Activated CD8-positive, alpha-beta memory T cell treated with anti-CD3 and anti-CD28 coated beads, Interleukin-2, amount 50 U/mL, for 1 hour (primary cell): Measurements from ENCODE around the gene SDK1.
"Not testable (repeated sequence)": the region's sequence is repeated elsewhere in the genome, so short reads cannot be mapped to it uniquely, and the experiment has no call there.

Experiments
- DNase-seq: peaks from one replicate; pipeline ENCODE4 v3.0.0-alpha.2; 2020; ENCODE audit errors: extremely low read depth

The SDK1 gene

DNA sequence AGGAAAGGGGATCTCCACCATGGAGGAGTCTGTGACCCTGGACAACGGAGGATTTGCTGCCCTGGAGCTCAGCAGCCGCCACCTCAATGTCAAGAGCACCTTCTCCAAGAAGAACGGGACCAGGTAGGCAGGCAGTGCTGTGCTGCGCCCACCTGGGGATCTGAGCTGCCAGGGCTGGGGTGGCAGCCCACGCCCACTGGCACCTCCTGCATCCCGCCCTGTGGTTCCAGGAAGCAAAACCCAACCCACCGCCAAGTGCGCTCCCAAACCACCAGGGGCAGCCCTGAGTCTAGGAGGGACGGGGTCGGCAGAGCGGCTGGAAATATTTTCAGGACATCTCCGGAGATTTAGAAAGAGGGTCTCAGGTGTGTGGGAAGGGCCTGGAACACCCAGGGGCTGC is 940.7 kb downstream of the SDK1 start:
- no peak for DNase-seq

DNA sequence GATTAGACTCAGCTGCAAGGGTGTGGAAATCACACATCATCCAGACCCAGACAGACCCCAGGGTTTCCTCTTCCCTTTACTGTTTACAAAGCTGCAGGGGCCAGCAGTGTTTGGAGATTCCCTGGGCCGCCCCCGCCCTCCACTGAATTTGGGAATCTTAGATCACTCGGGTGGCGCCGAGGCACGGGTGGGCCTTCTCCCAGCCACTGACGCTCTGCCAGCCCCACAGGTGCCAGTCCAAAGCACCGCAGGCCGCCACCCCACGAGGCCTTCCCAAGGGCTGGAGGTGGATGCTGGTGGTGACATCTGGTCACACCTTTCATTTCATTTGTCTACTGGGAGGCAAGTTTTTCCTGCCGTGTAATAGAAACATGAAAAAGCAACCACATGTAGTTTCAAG is 941.7 kb downstream of the SDK1 start:
- no peak for DNase-seq

DNA sequence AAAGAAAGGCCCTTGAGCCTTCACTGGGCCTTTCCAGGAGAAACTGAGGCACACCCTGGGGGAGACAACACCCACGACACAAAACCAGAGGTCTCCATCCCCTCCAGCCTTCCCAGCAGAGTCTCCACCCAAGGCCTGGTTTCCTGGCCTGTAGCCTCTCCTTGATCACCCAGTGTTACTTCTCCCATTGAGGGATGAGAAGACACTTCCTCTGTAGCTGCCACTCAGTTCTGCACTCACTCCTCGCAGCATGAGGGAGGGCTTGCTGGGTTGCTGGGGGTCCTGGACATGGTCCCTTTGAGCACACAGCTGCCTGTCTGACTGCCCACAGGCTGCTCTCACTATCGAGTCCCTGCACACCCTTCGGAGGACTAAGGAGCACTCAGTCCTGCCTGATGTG is 943.0 kb downstream of the SDK1 start:
- DNase-seq: no peak

DNA sequence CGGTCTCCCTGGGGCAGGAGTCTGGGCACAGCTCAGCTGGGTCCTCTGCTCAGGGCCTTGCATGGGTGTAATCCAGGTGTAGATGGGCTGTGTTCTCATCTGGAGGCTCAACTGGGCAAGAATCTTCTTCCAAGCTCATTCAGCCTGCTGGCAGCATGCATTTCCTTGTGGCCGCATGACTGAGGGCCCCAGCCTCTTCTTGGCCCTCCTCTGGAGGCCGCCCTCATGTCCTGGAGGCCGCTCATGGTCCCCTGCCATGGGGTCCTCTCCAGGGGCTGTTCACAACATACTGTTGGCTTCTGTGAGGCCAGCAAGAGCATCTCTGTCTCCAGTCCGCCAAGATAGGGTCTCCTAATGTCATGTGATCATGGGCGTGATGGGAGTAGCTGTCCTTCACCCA is 943.6 kb downstream of the SDK1 start:
- DNase-seq: no peak

DNA sequence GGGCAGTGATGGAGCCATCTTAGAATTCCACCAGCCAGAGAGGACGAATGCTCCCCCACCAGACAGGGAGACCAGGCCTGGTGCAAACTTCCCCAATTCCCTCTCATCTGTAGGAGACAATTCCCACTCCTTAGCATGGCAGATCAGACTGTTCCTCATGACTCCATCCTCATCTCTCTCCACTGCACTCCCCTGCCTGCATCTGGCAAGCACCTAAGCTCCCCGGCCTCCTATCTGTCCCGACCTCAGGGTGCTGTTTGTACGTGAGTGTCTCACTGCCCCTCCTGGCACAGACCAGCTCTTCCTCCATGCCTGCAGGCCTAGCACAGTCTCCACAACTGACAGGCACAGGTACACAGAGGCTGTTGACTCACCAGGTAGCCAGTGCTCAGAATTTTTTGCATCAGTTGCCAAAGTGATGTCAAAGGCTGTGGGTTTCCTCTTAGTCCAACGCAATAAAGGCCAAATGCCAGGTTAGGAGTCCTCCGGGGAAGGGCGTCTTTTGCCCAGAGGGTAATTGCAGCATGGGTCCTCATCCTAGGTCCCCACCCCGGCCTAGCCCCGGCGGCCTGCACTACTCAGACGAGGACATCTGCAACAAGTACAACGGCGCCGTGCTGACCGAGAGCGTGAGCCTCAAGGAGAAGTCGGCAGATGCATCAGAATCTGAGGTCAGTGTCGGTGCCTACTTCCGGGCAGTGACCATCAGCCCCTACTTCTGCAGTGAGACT is 944.2 kb downstream of the SDK1 start:
- no peak for DNase-seq

DNA sequence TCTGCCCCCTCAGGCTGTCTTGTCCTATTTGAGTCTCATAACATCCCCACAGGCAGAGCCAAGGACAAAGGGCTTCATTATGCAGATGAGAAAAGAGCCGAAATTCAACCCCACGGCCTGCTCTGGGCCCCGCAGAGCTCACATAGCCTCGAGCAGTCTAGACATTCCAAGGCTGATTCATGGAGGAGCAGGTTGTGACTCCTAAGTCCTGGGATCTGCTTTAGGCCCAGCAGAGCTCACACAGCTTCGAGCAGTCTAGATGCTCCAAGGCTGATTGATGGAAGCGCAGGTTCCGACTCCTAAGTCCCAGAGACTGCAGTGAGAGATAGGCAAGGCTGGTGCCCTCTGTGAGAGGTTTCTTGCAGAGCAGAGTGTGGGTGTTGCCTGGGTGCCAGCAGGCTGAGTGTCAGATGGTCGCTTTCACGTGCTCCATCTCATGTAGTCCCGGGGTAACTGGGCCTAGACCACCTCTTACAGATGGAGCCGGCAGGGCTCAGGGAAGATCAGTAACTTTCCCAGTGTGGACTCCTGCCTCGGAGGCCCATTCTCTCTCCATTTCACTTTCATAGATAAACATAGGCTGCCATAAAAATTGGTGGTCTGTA is 944.9 kb downstream of the SDK1 start:
- DNase-seq: no peak

DNA sequence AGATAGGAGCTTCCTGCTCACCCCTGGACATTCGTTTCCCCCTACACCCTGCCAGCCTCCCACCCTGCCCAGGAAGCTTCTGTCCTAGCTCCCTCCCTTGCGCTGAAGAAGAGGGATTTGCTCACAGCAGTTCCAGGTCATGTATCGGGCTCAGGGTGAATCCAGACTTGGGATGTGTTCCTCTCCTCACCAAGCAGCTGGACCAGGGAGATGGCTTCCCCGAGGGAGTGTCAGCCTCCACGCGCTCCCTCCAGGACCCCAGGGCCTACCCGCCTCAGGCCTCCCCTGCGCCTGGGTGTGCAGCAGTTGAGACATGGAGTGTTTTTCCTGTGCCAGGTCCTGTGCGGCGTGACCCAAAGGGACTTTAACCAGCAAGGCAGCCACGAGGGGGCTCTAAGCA is 945.5 kb downstream of the SDK1 start:
- DNase-seq: no peak

DNA sequence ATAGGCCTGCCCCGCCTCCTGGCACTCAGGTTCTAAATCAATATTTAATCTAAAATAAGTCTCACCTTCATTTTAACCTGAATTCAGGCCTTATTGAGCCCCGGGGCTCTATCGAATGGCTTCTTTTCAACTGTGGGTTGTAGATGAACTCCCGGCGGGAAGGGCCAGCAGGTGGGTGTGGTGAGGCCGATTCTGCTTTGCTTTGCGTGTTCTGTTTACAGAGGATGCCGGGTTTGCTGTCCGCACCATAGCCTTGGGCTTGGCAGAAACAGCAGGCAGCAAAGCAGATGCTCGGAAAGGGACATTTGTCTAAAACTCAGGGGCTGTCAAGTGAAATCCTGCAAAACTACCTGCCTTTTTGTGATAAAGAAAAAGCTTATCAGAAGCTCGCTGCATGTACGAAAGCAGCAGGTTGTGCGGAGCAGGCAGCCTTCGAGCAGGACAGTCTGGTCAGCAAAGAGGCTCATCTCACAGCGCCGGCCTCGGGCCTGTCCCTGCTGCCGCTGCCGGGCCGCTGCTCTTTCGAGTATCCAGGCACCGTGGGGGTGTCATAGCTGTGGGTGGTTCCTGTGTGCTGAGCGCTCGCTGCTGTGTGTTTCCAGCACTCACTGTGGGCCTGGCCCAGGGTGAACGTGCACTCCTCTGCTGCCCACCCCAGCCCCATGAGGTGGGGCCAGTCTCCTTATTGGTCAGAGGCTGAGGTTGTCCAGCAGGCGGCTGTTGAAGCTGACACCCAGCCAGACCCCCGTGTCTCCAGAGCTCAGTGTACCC is 946.2 kb downstream of the SDK1 start:
- DNase-seq: no peak

DNA sequence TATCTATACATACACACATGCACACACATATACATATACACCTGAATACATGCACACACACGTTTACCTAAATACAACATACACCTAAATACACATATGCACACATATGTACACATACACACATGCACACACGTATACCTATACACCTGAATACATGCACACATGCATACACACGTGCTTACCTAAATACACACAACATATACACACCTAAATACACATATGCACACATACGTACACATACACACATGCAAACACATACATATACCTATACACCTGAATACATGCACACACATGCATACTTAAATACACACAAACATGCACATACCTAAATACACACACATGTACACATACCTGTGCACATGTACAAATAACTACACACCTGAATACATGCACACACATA is 947.2 kb downstream of the SDK1 start:
- no peak for DNase-seq

DNA sequence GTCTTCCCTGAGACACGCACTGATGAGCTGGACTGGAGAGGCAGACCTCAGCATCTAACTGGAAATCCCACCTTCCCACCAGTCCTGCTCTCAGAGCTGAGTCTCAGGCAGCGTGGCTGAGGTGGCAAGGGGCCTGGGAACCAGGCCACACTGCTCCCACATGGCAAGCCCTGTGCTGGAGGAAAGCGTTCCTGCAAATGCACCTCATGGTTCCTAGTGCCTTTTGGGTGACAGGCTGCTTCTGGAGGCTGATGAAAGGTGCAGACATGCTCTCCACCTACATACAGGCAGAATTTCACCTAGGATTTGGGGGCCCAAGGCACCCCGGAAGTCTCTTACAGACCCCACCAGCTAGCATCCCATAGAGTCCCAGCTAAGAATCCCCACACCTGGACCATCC is 948.2 kb downstream of the SDK1 start:
- no peak for DNase-seq

DNA sequence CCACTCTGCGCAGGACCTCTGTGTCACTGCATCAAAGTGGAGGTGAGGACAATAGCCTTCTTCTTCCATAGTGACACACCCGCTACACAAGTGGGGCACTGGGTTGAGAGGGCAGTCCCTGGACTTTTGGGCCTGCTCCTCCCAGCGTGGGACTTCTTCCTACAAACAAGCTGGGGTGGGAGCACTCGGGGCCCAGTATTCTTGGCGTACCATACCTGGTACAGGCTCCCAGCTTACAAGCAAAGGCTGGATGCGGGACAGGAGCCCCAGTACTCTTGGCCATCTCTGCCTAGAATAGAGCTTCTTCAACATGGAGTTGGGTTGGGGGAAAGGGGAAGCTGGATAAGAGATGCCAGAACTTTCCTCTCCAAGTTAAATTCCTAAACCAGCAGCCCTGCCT is 954.3 kb downstream of the SDK1 start:
- DNase-seq: no peak

DNA sequence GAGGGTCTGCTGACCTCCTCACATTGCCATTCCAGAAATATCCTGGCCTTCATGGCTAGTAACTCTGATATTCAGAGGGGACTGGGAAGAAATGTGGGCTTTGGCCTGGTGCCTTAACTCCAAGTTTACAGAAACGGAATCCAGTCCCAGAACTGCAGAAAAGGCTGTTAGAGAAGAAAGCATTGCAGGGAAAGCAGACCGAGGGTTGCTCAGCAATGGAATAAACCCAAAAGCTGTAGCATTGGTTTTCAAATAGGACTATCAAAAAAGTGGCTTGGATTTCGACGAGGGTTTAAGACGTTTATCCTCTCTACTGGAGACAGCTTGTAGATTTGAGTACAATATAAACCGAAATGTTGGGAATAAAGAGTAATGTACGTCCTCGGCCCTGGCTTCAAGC is 955.2 kb downstream of the SDK1 start:
- DNase-seq: no peak

DNA sequence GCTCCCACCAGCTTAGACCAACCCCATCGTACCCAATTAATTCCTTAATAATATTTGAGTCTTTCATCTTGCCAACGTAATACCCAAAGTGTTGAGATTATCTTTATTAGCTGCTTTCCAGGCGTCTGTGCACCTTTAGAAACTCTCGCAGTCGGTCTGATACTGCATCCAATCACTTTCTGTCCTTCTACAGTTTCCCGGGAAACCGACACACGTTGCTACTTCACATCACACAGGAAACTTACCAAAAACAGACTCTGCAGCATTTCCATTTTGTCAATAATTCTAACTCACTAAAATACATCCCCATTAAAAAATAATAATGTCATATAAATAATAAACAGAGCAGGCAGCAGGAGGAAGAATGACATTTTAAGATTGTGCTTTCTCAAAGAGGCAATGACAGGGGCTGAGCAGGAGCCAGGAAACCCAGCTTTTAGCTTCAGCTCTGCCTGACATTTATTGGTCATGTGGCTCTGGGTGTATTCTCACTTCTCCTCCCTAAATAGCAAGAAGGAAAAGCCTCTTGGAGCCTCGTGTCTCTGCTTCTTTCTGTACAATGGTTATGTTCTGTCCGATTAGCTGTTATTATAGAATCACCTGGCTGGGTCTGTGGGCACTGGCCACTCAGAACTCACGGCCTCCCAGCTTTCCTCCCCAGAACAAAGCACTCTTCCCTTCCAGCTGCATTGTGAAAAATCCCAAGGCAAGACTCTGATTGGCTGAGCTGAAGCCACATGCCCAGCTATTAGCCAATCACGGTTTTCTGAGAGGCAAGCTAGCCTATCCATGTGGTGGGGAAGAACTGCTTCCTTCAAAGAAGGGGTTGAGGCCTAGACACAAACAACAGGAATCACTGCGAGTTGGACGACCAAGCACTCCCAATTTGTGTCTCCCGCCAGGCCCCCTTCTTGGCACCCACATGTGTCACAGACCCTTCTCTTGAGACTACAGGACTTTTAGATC is 956.4 kb downstream of the SDK1 start:
- DNase-seq: no peak

DNA sequence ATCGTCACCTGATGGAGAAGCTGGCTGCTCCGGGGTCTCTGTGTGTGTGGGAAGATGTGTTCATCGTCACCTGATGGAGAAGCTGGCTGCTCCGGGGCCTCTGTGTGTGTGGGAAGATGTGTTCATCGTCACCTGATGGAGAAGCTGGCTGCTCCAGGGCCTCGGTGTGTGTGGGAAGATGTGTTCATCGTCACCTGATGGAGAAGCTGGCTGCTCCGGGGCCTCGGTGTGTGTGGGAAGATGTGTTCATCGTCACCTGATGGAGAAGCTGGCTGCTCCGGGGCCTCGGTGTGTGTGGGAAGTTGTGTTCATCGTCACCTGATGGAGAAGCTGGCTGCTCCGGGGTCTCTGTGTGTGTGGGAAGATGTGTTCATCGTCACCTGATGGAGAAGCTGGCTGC is 959.1 kb downstream of the SDK1 start:
- DNase-seq: not testable (repeated sequence)

DNA sequence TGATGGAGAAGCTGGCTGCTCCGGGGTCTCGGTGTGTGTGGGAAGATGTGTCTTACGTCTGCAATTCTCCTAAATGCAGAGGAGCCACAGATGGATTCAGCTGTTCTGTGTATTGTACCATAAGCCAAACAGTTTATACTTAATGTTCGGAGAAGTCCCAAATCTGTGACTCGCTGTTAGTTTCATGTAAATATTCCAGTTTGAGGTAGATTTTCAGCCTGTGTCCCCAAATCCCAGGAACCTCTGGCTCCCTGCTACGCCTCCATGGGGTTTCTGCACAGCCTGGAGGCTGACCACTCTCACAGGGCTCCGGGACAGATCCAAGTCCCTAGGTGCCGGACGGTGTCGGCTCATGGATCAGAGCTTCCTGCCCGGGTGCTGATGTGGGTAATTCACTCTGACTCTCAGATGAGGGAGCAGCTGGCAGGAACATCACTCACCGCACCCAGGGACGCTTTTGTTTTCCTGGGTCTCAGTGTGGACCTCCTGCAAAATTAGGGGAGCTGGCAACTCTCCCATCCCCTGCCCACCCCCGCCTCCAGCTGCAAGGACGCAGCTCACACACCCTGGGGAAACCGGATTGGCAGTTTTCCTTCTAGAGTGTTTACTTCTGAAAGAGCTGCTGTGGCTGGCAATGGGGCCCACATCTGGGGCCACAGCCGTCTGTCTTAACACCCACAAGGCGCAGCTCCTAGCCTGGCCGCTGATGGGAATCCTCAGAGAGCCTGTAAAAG is 960.0 kb downstream of the SDK1 start:
- no peak for DNase-seq

DNA sequence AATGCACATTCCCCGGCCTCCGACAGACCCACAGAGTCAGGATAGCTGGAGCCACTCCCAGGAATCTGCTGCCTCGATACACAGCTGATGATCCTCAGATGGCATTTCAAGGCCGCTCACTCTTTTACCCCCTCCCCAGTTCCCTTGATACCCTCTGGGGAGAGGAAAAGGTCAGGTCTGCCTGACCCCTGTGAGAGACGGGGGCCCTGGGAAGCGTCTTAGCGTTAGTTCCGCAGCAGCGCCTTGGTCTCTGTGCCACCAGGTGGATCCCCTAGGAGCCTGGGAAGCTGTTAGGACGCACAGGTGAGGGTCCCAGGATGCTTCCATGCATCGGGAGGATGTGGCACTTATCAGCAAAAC is 960.5 kb downstream of the SDK1 start:
- DNase-seq: no peak

DNA sequence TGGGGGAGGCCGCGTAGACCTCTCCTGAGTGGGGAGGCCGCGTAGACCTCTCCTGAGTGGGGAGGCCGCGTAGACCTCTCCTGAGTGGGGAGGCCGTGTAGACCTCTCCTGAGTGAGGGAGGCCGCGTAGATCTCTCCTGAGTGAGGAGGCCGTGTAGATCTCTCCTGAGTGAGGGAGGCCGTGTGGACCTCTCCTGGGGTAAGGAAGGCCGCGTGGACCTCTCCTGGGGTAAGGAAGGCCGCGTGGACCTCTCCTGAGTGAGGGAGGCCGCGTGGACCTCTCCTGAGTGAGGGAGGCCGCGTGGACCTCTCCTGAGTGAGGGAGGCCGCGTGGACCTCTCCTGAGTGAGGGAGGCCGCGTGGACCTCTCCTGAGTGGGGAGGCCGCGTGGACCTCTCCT is 963.2 kb downstream of the SDK1 start:
- not testable (repeated sequence) for DNase-seq

DNA sequence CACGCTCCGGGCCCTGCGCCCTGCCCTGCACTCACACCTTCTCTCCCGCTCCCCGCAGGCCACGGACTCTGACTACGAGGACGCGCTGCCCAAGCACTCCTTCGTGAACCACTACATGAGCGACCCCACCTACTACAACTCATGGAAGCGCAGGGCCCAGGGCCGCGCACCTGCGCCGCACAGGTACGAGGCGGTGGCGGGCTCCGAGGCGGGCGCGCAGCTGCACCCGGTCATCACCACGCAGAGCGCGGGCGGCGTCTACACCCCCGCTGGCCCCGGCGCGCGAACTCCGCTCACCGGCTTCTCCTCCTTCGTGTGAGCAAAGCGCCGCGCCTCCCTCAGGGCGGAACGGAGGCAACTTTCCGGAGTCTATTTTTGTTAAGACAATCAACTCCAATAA is 964.0 kb downstream of the SDK1 start:
- no peak for DNase-seq

DNA sequence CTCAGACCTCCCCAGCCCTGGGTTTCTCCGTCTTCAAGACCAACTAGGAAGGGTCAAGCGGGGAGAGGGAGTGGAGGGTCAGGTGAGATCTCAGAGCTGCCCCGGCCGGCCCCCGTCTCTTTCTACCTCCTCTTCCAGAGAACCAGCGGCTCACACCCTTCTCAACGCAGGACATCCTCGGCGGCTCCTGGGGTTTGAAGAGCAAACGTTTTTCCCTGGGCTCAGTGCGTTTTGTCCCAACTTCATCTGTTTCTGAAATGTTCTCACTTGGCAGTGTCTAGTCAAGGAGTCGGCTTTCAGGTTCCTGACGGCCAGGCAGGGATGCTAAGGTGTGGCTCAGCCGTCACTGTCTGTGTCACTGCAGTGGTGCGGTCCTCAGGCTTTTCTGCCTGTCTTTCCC is 964.6 kb downstream of the SDK1 start:
- DNase-seq: no peak

DNA sequence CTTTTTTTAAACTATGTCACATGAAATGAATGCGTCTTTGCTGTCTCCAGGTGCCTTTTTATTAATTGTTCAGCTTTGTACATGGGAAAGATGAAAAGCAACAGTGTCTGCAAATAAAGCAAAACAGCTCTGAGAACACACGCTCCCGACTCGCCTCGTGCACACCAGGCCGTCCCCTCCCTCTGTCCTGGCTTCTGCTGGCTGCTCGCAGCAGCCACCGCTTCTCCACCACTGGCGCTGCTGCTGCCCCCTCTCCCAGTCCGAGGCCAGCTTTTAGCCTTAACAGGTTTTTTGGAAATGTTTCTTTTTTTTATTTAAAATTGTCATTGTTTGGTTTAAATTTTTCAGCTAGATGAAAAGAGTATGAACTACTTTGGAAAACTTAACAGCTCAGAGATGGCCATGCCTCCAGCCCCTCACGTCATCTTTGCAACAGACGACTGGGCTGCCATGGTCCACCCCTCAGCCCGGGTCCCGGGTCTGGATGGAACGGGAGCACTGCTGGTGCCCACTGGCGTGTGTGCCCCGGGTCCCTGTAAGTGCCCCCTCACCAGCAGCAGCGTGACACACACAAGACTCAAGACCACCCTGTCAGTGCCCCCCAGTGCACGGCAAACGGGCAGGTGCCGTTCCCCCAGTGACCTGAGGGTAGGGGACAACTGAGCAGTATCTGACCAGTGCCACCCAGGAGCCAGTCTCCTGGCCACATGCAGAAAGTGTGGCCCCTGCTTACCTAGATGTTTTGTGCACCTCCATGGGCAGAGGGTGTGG is 965.4 kb downstream of the SDK1 start:
- DNase-seq: no peak
